HepG2 (cell line): ENCODE results near the gene ELL. TPM values are rescaled to one million over a fixed set of nuclear protein-coding genes. Genes with fewer than 3 reads are reported as not detected.

Experiments used
- ARNTL ChIP-seq: sonication (generic); formaldehyde crosslinking; IDR thresholded peaks from 2 replicates; pipeline ENCODE4 v1.4.0; 2020; ENCODE audit warnings: mild to moderate bottlenecking, missing genetic modification reagents
- CHD4 ChIP-seq: fragments of 200-600 bp; sonication (generic); IDR thresholded peaks from 2 replicates; pipeline ENCODE4 v1.7.0; 2017; ENCODE audit warnings: mild to moderate bottlenecking, low read length, borderline replicate concordance
- DR1 ChIP-seq: sonication (generic); formaldehyde crosslinking; IDR thresholded peaks from 2 replicates; pipeline ENCODE4 v1.8.0; 2021; ENCODE audit warnings: mild to moderate bottlenecking, missing genetic modification reagents, inconsistent platforms
- IKZF1 ChIP-seq: fragments of 450-650 bp; IDR thresholded peaks from 2 replicates; pipeline ENCODE4 v1.7.1; 2016
- MIER3 ChIP-seq: IDR thresholded peaks from 2 replicates; pipeline ENCODE4 v1.6.1; 2016; ENCODE audit warnings: missing compliant biosample characterization, borderline replicate concordance
- RARG ChIP-seq: sonication (generic); formaldehyde crosslinking; IDR thresholded peaks from 2 replicates; pipeline ENCODE4 v1.4.0; 2020; ENCODE audit warnings: low read depth, mild to moderate bottlenecking, missing genetic modification reagents
- SOX5 ChIP-seq: IDR thresholded peaks from 2 replicates; pipeline ENCODE4 v1.6.1; 2016; ENCODE audit warnings: borderline replicate concordance
- SUZ12 ChIP-seq: fragments of 150-350 bp; IDR thresholded peaks from 2 replicates; pipeline ENCODE4 v1.6.1; 2014; ENCODE audit warnings: low read depth, low read length
- ZBTB42 ChIP-seq: sonication (generic); formaldehyde crosslinking; IDR thresholded peaks from 2 replicates; pipeline ENCODE4 v1.5.0; 2020; ENCODE audit warnings: mild to moderate bottlenecking, missing genetic modification reagents
- ZNF556 ChIP-seq: sonication (generic); formaldehyde crosslinking; IDR thresholded peaks from 2 replicates; pipeline ENCODE4 v1.4.0; 2020; ENCODE audit warnings: mild to moderate bottlenecking, missing genetic modification reagents, borderline replicate concordance
- ZNF746 ChIP-seq: sonication (generic); formaldehyde crosslinking; IDR thresholded peaks from 2 replicates; pipeline ENCODE4 v1.8.0; 2022; ENCODE audit warnings: mild to moderate bottlenecking, missing genetic modification reagents
- ZNF768 ChIP-seq: sonication (generic); formaldehyde crosslinking; IDR thresholded peaks from 2 replicates; pipeline ENCODE4 v1.4.0; 2020; ENCODE audit warnings: missing genetic modification reagents
- polyA plus RNA-seq, 8 experiments: library from polyadenylated mRNA; depleted of rRNA in 3 of 8; stranded (reverse) in 7 of 8; unstranded in 1 of 8; fragments of >200 nt; fragmentation: Illumina TruSeq in 4 of 8; extraction: Trizol in 4 of 8; gene quantifications; 2 replicates each; pipeline versions ENCODE4 v1.2.1 to v1.2.3, GENCODE V29; 2011 to 2016; ENCODE audit warnings: low read depth in 4 of 8, missing spikeins in 1 of 8, mixed read lengths in 1 of 8; ENCODE audit not compliant: insufficient read depth in 1 of 8
- total RNA-seq, 5 experiments: library from RNA; depleted of rRNA; stranded (reverse); fragments of >200 nt; fragmentation: Illumina TruSeq; extraction: Trizol; gene quantifications; 2 replicates each; pipeline ENCODE4 v1.2.3, GENCODE V29; 2016; ENCODE audit warnings: low read depth in 1 of 5
- TF ChIP-seq, protein P1 (sequence below): IDR thresholded peaks from 2 replicates; pipeline ENCODE4 v1.6.1; 2016; ENCODE audit warnings: low read depth, borderline replicate concordance
- TF ChIP-seq, protein P2 (sequence below): sonication (generic); formaldehyde crosslinking; IDR thresholded peaks from 2 replicates; pipeline ENCODE4 v1.8.0; 2022; ENCODE audit warnings: mild to moderate bottlenecking, missing genetic modification reagents
- TF ChIP-seq, protein P3 (sequence below): sonication (generic); formaldehyde crosslinking; conservative IDR thresholded peaks from 2 replicates; pipeline ENCODE4 v1.8.0; 2022; ENCODE audit warnings: missing genetic modification reagents
- TF ChIP-seq, protein P4 (sequence below): IDR thresholded peaks from 2 replicates; pipeline ENCODE4 v1.6.1; 2016; ENCODE audit warnings: low read depth, missing genetic modification reagents, missing compliant biosample characterization
- TF ChIP-seq, protein P5 (sequence below): sonication (generic); formaldehyde crosslinking; IDR thresholded peaks from 2 replicates; pipeline ENCODE4 v1.4.0; 2020; ENCODE audit warnings: missing genetic modification reagents

ELL gene
- total and polyA plus RNA-seq, 2 of the 13 experiments (the other 11 are each of a cell fraction or from before 2014, with no cell fraction given) = 3.7 to 5.4 TPM

DNA sequence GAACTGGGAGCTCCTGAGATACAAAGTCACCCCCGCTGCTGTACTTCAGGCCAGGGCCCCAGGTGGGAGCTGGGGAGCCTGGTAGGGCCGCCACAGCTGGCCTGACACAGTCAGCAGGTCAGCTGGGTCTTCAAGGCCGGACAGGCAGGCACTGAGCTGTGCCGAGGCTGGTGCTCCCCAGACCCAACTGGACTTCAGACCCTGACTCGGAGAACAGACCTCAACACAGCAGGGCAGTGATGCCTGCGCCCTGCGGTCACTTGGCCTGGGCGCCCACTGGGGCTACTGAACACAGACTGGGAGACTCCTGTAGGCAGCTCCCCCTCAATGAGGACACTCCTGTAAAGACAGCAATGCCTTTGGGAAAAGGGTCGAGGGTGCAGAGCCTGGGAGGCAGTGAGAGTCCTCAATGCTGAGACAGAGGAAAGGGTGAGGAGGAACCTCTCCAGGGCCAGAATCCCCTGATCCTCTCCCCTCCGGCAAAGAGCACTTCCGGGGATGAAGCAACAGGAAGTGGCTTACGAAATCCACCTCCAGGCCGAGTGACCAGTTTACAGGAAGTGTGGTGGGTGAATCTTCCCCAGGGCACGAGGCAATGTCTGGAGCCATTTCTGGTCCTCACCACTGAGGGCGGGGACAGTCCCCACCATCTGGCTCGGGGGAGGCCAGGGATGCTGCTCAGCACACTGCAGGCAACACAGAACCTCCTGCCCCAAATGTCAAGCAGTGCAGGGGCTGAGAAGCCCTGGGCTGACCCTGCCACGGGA lies 43.1 kb downstream of the ELL start (continued):
- TF ChIP-seq, protein P1, sequence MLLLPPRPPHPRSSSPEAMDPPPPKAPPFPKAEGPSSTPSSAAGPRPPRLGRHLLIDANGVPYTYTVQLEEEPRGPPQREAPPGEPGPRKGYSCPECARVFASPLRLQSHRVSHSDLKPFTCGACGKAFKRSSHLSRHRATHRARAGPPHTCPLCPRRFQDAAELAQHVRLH (CRISPR knock-in tag) = peak; percentile 88; the same call in 1 of the 2 replicates
- TF ChIP-seq, protein P2, sequence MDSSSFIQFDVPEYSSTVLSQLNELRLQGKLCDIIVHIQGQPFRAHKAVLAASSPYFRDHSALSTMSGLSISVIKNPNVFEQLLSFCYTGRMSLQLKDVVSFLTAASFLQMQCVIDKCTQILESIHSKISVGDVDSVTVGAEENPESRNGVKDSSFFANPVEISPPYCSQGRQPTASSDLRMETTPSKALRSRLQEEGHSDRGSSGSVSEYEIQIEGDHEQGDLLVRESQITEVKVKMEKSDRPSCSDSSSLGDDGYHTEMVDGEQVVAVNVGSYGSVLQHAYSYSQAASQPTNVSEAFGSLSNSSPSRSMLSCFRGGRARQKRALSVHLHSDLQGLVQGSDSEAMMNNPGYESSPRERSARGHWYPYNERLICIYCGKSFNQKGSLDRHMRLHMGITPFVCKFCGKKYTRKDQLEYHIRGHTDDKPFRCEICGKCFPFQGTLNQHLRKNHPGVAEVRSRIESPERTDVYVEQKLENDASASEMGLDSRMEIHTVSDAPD (CRISPR knock-in tag) = peak; percentile 83
- peak; percentile 80; the same call in 1 of the 2 replicates for TF ChIP-seq SOX5
- TF ChIP-seq ZNF746 (CRISPR knock-in tag) = peak; percentile 99
- TF ChIP-seq SUZ12 = no peak
- no peak for TF ChIP-seq RARG (CRISPR knock-in tag)
- TF ChIP-seq, protein P3, sequence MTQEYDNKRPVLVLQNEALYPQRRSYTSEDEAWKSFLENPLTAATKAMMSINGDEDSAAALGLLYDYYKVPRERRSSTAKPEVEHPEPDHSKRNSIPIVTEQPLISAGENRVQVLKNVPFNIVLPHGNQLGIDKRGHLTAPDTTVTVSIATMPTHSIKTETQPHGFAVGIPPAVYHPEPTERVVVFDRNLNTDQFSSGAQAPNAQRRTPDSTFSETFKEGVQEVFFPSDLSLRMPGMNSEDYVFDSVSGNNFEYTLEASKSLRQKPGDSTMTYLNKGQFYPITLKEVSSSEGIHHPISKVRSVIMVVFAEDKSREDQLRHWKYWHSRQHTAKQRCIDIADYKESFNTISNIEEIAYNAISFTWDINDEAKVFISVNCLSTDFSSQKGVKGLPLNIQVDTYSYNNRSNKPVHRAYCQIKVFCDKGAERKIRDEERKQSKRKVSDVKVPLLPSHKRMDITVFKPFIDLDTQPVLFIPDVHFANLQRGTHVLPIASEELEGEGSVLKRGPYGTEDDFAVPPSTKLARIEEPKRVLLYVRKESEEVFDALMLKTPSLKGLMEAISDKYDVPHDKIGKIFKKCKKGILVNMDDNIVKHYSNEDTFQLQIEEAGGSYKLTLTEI = no peak
- TF ChIP-seq MIER3 = peak; percentile 93; the same call in 1 of the 2 replicates
- TF ChIP-seq ZNF556 (CRISPR knock-in tag) = peak; percentile 79; the same call in 1 of the 2 replicates
- TF ChIP-seq DR1 (CRISPR knock-in tag) = no peak
- TF ChIP-seq, protein P4, sequence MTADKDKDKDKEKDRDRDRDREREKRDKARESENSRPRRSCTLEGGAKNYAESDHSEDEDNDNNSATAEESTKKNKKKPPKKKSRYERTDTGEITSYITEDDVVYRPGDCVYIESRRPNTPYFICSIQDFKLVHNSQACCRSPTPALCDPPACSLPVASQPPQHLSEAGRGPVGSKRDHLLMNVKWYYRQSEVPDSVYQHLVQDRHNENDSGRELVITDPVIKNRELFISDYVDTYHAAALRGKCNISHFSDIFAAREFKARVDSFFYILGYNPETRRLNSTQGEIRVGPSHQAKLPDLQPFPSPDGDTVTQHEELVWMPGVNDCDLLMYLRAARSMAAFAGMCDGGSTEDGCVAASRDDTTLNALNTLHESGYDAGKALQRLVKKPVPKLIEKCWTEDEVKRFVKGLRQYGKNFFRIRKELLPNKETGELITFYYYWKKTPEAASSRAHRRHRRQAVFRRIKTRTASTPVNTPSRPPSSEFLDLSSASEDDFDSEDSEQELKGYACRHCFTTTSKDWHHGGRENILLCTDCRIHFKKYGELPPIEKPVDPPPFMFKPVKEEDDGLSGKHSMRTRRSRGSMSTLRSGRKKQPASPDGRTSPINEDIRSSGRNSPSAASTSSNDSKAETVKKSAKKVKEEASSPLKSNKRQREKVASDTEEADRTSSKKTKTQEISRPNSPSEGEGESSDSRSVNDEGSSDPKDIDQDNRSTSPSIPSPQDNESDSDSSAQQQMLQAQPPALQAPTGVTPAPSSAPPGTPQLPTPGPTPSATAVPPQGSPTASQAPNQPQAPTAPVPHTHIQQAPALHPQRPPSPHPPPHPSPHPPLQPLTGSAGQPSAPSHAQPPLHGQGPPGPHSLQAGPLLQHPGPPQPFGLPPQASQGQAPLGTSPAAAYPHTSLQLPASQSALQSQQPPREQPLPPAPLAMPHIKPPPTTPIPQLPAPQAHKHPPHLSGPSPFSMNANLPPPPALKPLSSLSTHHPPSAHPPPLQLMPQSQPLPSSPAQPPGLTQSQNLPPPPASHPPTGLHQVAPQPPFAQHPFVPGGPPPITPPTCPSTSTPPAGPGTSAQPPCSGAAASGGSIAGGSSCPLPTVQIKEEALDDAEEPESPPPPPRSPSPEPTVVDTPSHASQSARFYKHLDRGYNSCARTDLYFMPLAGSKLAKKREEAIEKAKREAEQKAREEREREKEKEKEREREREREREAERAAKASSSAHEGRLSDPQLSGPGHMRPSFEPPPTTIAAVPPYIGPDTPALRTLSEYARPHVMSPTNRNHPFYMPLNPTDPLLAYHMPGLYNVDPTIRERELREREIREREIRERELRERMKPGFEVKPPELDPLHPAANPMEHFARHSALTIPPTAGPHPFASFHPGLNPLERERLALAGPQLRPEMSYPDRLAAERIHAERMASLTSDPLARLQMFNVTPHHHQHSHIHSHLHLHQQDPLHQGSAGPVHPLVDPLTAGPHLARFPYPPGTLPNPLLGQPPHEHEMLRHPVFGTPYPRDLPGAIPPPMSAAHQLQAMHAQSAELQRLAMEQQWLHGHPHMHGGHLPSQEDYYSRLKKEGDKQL (CRISPR knock-in tag) = 0 out of 2 replicates have a peak, but pooled peaks have one; percentile 36
- TF ChIP-seq ZNF768 (CRISPR knock-in tag) = no peak
- TF ChIP-seq CHD4 = no peak
- TF ChIP-seq IKZF1 = no peak
- TF ChIP-seq, protein P5, sequence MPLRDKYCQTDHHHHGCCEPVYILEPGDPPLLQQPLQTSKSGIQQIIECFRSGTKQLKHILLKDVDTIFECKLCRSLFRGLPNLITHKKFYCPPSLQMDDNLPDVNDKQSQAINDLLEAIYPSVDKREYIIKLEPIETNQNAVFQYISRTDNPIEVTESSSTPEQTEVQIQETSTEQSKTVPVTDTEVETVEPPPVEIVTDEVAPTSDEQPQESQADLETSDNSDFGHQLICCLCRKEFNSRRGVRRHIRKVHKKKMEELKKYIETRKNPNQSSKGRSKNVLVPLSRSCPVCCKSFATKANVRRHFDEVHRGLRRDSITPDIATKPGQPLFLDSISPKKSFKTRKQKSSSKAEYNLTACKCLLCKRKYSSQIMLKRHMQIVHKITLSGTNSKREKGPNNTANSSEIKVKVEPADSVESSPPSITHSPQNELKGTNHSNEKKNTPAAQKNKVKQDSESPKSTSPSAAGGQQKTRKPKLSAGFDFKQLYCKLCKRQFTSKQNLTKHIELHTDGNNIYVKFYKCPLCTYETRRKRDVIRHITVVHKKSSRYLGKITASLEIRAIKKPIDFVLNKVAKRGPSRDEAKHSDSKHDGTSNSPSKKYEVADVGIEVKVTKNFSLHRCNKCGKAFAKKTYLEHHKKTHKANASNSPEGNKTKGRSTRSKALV (CRISPR knock-in tag) = no peak
- TF ChIP-seq ARNTL (CRISPR knock-in tag) = peak; percentile 89
- 0 out of 2 replicates have a peak, but pooled peaks have one; percentile 32 for TF ChIP-seq ZBTB42
